GM06990 (cell line): ENCODE data around the gene SNX10.

Experiments used
- DNase-seq: peaks from one replicate; pipeline ENCODE4 v3.0.0-alpha.2; 2011; ENCODE audit not compliant: insufficient read length; ENCODE audit errors: extremely low read depth
- H3K27me3 ChIP-seq: replicated peaks from 2 replicates; pipeline ENCODE4 v1.6.0; 2011; ENCODE audit warnings: low read length; ENCODE audit not compliant: control insufficient read depth, insufficient read depth
- H3K36me3 ChIP-seq: 2 replicates; pipeline ENCODE4 v1.5.1; 2011; ENCODE audit warnings: low read length; ENCODE audit not compliant: control insufficient read depth, insufficient read depth
- H3K4me3 ChIP-seq: replicated peaks from 2 replicates; pipeline ENCODE4 v1.5.1; 2011; ENCODE audit warnings: low read depth, mild to moderate bottlenecking, control low read depth, low read length
- CTCF ChIP-seq: IDR thresholded peaks from 2 replicates; pipeline ENCODE4 v1.5.1; 2011; ENCODE audit warnings: low read length, control low read depth, mild to moderate bottlenecking, inconsistent platforms; ENCODE audit not compliant: insufficient read depth, poor library complexity, severe bottlenecking

Gene SNX10

GRCh38 chr7:26357799-26358151 is 66.1 kb downstream of the SNX10 start:
- H3K27me3 ChIP-seq: no peaks in the 10 kb centered on the region
- H3K36me3 ChIP-seq: no peaks in the 10 kb centered on the region; the same call in 1 of the 2 replicates
- TF ChIP-seq CTCF: no peak
- H3K4me3 ChIP-seq: no peak overlapping the region
- DNase-seq: no peak

- Histone ChIP-seq H3K27me3 (no peaks in the 10 kb centered on the region), H3K36me3 (peaks cover 2% of the 10 kb centered on the region), H3K4me3 (no peak overlapping the region)
- DNase-seq: no peak
- TF ChIP-seq CTCF: no peak
These were observed 69.0 kb downstream of the SNX10 start for GRCh38 chr7:26360650-26361049.

- no peak overlapping the region for H3K4me3 ChIP-seq
- DNase-seq: no peak
- peaks cover 2% of the 10 kb centered on the region for H3K36me3 ChIP-seq
- no peak for TF ChIP-seq CTCF
- H3K27me3 ChIP-seq: no peaks in the 10 kb centered on the region
These were observed 70.0 kb downstream of the SNX10 start for GRCh38 chr7:26361637-26362036.

DNA sequence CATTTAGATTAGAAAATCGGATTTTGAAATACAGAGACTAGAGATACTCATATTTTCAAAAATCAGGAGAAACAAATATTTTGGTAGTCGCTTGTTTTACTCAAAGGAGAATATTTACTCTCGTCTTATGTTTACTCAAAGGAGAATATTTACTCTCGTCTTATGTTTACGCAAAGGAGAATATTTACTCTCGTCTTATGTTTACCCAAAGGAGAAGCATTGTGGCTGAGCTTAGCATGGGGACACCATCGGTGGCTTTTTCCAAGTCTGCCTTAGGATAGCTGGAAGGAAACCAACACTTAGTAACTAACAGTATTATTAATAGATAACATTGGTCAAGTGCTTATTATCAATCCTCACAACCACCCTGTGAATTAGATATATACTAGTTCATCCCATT is 71.8 kb downstream of the SNX10 start:
- TF ChIP-seq CTCF: no peak
- Histone ChIP-seq H3K27me3 (no peaks in the 10 kb centered on the region), H3K4me3 (no peak overlapping the region), H3K36me3 (peaks cover 2% of the 10 kb centered on the region)
- DNase-seq: no peak

DNA sequence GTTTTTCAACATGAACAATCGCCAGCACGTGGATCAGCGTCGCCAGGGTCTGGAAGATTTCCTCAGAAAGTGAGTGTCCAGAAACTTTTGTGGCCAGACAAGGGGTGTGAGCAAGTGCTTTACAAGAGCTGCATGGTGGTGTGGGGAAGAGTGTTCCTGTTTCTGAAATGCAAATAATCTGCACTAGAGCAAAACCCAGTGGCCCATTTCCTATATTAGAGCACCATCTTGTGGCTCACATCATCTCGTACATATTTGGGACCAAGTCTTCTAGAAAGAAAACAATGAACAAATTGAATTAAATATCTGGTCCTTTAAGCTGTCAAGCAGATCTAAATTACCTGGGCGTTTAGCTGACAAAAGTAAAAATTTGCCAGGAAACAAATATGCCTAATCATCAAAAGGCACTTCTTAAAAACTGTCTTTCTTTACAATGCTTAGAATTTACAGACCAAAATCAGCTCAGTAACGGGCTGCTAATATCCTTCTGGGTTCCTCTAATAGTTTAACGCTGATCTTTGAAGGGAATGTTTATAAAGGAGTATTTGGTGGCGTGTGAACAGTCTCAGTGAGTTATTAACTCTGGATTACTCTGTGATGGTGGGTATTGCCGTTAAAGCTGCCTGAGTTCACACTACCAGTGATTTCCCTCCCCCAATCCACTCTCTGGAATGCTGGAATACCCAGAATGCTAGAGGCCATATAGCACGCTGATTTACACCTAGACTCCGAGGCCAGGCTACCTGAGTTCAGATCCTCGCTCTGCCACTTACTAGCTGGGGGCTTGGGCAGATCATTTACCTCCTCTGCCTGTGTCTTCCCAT is 73.6 kb downstream of the SNX10 start:
- peak; percentile 42 for DNase-seq
- Histone ChIP-seq H3K4me3 (no peak overlapping the region), H3K36me3 (peaks cover 2% of the 10 kb centered on the region), H3K27me3 (no peaks in the 10 kb centered on the region)
- TF ChIP-seq CTCF: peak; percentile 59
